ENCODE measurements around the gene DENND4A.

GRCh38 chr15:65839354-65839901 is 47.3 kb upstream of the DENND4A start:
- TF ChIP-seq TAF1 (IDR thresholded peaks at IDR 0.05; ENCODE audit: borderline replicate concordance, low read depth, low read length) (no peak), CTCF (IDR thresholded peaks at IDR 0.05) (no peak), GABPA (IDR thresholded peaks at IDR 0.05; ENCODE audit: low read depth) (no peak), MAX (IDR thresholded peaks at IDR 0.05; ENCODE audit: low read depth) (no peak)
